ENCODE measurements around the gene NPLOC4.
A peak's percentile ranks its signal among the peaks of the same experiment; 100 is the strongest.

NPLOC4 gene

DNA sequence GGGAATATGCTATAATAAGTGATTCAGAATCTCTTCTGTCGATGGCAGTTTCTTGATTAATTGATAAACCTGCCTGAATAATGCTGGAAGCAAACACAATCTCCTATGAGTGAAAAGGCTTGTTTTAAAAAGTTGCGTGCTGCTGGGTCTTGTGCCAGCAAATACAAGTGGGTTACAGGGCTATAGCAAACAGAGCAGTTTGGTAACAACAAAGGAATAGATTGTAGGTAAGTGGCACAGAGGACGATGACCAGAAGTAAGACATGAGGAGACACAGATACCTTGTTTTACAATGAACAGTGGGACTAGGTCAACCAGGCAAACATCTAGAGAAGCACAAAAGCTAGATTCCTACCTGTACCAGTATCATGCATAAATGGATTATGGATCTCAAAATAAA, 61.1 kb downstream of the NPLOC4 start:
- DNase-seq = no peak
- in situ Hi-C loops (cut with MboI; ENCODE audit: low pct_unique_long_range_greater_than_20kb, low sequenced_read_pairs) = no loop called here

DNA sequence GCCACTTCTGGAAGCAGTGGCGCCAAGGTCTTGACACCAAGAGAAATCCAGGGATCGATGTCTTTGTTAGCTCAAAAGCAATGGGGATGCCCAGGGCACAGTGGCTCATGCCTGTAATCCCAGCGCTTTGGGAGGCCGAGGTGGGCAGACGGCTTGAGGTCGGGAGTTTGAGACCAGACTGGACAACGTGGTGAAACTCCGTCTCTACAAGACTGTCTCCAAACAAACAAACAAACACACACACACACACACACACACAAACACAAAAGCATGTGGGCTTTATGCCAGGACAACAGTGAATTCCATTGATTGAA, 62.3 kb downstream of the NPLOC4 start:
- DNase-seq = no peak
- in situ Hi-C loops (cut with MboI; ENCODE audit: low pct_unique_long_range_greater_than_20kb, low sequenced_read_pairs) = no loop called here

DNA sequence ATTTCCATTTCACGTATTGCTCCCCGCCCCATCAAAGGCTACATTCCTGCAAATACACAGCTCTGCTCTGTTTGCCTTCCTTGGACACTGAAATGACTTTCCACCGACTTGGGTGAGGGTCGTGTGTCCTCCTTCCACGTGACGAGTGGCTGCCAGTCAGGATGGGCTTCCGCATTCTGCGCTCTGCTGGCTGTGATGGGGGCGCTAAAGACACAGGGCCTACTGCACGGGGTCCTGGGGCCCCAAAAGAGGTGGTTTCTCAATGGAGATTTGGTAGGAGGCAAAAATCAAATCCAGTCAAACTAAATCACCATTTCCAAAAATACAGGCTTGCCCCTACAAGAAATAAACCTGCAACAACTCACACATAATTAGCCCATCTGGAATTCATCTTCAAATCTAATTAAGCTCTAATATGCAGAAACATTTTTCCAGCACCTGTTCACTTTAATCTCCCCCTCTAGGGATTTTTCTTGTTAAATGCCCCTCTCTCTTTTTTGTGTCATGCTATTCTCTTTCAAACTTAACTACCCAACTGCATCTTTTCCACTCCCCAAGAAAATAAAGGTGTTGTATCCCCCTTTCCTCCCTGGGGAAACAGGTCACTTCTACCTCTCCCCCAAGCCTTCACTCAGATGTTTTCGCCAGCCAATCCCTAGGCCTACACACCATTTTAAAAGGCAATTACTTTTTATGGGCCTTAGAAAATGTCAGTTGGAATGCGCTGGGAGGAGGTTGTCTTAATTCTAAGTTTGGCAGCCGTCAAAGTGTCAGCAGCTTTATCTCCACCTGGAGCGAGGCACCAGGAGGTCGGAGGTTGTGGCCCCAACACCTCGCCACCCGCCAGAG, 62.9 kb downstream of the NPLOC4 start:
- in situ Hi-C loops (cut with MboI; ENCODE audit: low pct_unique_long_range_greater_than_20kb, low sequenced_read_pairs) = no loop called here

DNA sequence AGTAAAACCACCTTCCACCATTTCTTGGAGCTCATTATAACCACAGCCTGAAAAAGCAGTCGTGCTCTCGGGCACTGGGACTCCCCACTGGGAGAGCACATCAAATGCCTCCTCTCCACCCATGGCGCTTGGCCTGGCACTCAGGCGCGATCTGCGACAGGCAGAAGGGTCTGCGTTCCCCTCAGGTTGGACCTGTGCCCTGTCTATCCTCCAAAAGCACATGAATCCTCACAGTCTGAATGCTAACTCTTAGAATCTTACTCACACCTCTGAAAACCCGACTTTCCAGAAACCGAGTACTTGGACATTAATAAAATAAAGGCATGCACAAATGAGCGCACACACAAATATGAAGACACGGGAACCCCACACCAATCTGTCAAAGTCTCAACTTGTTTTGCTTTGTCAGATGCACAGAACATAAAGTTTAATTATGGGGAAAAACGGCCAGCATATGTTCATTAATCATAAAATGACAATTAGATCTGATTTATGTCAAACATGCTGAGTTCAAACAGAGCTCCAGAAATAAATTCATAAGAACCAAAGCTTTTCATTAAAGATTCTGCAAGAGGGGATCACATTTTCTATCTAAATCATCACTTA, 64.2 kb downstream of the NPLOC4 start:
- in situ Hi-C loops (cut with MboI; ENCODE audit: low pct_unique_long_range_greater_than_20kb, low sequenced_read_pairs) = no loop called here

More for the DNA sequence above, 62.9 kb downstream of the NPLOC4 start:
- DNase-seq = no peak

DNA sequence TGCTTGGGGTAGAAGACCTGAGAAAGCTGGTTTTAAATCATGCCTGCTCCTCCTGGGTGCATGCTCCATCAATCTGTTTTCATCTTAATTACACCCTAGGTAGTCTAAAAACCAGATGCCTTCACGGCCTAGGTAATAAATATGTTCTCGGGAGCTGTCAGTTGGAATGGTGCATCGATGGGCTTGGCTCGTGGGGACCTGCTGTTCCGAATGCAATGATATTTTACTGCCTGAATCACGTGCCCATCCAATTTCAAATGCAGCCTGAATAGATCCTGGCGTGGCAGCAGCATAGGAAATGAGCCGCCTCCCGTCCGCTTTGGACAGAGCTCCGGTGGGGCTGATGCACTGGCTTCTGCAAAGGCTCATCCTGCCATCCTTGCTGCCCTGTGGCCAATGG, 65.9 kb downstream of the NPLOC4 start:
- DNase-seq = no peak
- in situ Hi-C loops (cut with MboI; ENCODE audit: low pct_unique_long_range_greater_than_20kb, low sequenced_read_pairs) = no loop called here

More for the DNA sequence above, 64.2 kb downstream of the NPLOC4 start:
- no peak for DNase-seq

DNA sequence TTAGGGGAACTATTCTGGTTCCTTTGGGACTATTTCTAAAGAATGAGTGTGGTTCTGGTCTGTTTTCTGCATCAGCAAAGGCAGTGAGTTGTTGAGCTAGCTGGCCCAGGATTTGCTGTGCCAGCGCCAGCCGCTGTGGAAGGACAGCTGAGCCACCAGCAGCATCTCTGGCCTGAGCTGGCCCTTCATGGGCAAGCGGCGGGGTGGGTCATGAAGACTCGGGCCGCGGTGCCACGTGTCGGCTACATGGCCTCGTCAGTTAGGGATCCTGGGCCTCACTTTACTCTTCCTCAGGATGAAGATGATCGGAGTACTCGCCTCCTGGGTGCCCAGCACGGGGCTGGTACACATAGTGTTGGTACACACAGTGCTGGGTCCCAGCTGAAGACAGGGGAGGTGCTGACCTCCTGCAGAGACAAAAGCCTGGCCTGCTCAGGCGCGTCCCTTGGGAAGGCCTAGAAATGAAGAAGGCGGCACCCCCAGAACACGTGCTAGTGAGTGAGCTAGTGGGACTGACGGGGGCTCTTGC, 66.9 kb downstream of the NPLOC4 start:
- no peak for DNase-seq
- in situ Hi-C loops (cut with MboI; ENCODE audit: low pct_unique_long_range_greater_than_20kb, low sequenced_read_pairs) = no loop called here

DNA sequence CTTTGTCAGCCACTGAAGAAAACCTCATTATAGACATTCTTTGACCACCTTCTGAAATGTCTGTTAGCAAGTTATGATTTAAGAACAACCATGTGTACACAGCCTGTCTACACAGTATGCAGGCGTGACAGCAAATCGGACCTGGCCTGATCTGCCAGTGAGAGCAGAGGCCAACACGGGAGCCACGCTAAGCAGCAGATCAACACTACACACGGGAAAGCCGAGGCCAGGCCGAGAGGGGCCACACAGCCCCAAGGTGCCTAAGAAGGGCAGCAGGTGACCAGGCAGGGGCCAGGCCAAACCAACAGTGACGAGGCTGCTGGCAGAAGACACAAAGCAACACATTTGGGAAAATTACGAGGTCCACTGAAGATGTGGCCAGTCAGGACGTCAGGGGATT, 68.5 kb downstream of the NPLOC4 start:
- in situ Hi-C loops (cut with MboI; ENCODE audit: low pct_unique_long_range_greater_than_20kb, low sequenced_read_pairs) = no loop called here
- no peak for DNase-seq

DNA sequence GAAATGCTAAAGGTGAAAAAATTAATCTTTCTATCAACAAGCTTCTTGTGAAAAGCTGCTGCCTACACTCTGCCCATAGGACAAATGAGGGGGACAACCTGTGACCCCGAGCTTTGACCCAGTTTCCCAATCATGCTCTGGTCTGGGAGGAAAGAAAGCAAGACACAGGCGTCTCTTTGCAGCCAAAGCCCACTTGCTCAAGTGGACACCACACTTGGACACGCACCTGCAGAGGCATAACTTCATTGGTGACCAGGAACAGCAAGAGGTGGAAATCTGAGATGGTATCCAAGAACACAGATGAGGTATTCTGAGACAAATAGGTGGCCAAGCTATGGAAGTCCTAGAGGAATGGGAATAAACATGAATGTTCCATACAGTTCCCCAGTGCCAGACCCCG, 69.7 kb downstream of the NPLOC4 start:
- DNase-seq = no peak
- in situ Hi-C loops (cut with MboI; ENCODE audit: low pct_unique_long_range_greater_than_20kb, low sequenced_read_pairs) = no loop called here

DNA sequence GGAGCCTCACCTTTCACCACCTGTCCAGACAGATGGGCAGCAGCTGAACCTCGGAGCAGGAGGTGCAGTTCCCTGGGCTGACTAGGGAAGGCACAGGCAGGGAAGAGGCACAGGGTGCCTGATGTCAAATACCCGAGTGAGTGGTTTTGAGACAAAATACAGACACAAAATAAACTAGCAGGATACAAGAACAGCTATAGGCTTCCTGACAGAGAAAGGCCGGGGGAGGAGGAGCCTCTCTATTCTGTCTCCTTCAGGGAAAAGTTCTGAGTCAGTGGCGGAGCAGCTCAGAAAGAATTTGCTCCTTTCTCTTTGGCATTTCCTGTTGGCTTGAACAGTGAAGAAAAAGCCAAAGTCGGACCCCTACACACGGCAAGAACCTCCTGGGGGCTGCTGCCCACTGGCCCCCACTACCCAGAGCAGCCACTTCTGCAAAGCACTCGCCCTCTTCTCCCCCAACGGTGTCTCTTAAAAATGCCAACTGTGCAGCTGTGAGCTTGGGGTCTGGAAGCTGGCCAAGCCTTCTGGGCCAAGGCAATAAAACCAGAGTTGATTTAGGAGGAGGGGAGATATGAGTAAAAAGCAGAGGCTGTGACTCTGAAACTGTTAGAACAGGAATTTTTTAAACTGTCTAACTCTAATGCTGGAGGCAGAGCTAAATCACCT, 70.3 kb downstream of the NPLOC4 start:
- peak; percentile 91 for DNase-seq
- in situ Hi-C loops (cut with MboI; ENCODE audit: low pct_unique_long_range_greater_than_20kb, low sequenced_read_pairs) = no loop called here

DNA sequence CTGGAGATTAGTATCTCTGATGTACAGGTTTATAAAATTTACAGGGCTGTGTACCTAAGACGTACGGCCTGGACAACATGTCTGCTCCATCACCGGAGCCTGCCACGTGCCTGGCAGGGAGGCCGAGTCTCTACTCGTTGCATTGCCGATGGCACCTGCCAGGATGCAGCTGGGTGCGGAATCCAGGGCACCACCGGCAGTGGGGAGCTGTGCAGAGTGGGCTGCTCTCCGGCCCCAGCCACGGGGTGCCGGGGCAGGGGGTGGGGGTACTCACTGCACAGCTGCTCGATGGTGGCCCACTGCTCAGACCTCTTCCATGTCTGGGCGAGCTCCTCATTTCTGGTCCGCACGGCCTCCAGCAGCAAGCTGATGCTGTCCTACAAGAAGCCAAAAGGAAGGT, 71.7 kb downstream of the NPLOC4 start:
- DNase-seq = no peak
- in situ Hi-C loops (cut with MboI; ENCODE audit: low pct_unique_long_range_greater_than_20kb, low sequenced_read_pairs) = no loop called here

DNA sequence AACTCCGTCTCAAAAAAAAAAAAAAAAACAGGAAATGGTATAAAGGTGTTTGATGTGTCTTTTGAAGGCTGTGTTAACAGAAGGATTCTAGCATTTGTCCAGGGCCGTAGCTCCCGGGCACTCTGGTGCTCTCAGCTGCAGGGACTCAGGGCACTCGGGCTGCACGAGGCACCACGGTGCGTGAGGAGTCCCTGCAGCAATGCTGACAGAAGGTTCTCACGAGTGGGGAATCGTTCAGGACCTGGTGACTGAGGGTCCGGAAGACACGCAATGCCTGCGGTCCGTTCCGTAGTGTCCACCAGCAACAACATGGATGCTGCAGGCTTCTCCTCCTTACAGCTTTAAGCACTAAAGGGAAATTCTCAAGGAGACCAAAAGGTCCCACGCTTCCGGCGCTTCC, 72.1 kb downstream of the NPLOC4 start:
- no peak for DNase-seq
- in situ Hi-C loops (cut with MboI; ENCODE audit: low pct_unique_long_range_greater_than_20kb, low sequenced_read_pairs) = no loop called here

DNA sequence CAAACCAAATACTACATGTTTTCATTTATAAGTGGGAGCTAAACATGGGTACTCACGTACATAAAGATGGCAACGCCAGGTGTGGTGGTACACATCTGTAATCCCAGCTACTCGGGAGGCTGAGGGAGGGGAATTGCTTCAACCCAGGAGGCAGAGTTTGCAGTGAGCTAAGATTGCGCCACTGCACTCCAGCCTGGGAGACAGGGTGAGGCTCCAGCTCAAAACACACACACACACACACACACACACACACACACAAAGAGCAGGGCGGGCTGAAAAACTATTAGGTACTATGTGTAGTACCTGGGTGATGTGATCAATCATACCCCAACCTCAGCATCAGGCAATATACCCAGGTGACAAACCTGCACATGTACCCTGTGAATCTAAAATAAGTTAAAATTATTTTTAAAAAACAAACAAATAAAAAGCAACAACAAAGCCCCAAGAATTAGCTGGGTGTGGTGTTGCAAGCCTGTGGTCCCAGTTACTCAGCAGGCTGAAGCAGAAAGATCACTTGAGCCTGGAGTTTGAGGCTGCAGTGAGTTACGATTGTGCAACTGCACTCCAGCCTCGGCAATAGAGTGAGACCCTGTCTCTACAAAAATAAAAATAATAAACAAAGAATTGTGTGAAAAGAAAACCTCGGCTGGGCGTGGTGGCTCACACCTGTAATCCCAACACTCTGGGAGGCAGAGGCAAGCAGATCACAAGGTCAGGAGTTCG, 72.9 kb downstream of the NPLOC4 start:
- in situ Hi-C loops (cut with MboI; ENCODE audit: low pct_unique_long_range_greater_than_20kb, low sequenced_read_pairs) = no loop called here
- no peak for DNase-seq

DNA sequence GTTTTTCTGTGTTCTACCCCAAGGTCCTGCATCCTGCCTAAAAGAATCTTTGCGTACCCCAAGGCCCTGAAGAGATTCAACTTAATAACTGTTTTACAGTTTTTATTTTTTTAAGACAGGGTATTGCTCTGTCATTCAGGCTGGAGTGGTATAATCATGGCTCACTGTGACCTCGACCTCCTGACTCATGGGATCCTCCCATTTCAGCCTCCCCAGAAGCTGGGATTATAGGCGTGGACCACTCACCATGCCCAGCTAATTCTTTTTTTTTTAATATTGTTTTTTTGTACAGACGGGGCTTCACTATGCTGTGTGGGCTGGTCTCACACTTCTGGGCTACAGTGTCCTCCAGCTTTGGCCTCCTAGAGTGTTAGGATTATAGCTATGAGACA, 75.4 kb downstream of the NPLOC4 start:
- in situ Hi-C loops (cut with MboI; ENCODE audit: low pct_unique_long_range_greater_than_20kb, low sequenced_read_pairs) = no loop called here
- no peak for DNase-seq

DNA sequence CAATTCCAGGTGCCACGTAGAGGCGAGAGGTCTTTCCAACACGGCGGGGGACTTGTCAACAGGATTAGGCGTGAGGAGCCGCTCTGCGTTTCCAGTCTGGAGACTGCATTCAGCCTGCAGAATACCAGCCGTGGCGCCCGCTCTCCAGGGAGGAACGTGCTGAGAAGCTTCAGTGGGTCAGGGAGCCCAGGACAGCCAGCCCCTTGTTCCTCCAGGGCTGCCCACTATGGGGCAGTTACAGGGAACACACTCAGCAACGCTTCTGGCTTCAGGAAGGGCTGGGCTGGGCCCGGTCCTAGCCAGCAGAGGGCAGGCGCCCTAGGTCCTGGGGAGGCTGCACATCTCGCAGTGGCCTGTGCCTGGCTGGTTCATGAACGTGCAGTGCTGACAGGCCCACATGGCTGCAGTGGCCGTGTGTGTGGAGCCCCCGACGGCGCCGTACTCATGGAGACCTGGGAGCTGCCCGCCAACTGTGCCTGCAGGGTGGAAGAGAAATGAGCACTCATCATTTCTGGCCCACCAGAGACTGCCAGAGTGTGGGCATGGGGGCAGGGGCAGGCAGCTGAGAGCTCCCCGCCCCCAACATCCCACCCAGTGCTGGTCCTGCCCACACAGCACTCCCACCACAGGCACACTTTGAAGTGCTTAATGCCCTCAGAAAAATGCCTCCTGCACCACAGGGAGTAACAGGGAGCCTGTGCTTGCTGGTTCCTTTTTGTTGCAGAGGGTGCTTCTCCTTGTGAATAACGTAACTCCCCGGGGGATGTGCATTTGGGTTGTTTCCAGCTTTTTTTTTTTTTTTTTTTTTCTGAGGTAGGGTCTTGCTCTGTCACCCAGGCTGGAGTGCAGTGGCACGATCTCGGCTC, 77.7 kb downstream of the NPLOC4 start:
- in situ Hi-C loops (cut with MboI; ENCODE audit: low pct_unique_long_range_greater_than_20kb, low sequenced_read_pairs) = no loop called here
- DNase-seq = no peak

DNA sequence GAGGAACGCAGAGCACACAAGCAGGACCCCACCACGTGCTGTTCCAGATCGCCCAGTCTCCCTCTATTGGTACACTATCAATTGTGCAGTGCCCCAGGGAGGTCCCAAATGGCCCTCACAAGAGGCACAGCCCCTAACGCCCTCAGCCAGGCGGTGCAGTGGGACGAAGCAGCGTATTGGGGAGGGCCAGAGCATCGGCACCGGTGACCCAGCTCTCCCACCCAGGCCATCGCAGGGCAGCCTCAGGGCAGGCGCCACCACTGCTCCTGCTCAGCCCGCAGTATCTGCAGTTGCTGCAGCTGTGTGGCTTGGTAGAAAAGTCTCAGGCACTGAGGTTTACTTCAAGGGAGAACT, 78.8 kb downstream of the NPLOC4 start:
- no peak for DNase-seq
- in situ Hi-C loops (cut with MboI; ENCODE audit: low pct_unique_long_range_greater_than_20kb, low sequenced_read_pairs) = no loop called here

DNA sequence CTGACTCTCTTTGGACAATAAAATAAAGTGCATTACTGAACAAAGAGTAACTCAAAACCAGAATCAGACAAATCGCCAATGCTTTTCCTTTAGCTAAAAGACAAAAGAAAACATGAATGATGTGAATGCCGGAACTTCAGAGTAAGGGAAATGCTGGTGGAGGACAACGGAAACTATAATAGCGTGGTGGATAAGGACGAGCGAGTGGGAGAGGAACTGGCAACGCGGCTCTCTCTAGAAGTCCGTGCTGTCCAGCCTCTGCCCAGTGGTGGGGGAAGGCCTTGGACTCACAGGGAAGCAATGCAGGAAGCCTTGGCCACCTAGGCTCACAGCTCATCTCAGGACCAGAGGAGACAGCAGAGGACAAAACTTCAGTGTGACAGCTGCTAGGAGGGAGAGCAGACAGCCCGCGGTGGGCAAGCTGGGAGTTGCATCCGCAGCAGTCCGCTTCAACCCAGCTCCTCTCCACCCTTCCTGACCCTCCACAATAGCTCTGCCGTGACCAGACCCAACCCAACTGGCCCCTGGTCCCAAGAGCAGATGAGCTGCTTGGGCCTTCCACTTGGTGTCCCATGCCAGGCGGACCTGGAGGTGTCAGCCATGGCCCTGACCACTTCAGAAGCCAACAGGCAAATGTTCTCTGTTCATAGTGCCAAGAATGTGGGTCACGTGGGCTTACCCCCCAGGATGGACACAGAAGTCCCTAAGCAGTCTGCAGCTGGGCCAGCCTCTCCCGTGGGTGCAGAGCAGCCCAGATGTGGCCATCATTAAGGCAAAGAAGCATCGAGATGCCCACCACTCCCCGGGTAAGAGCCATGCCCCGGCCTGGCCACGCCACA, 79.4 kb downstream of the NPLOC4 start:
- DNase-seq = no peak
- in situ Hi-C loops (cut with MboI; ENCODE audit: low pct_unique_long_range_greater_than_20kb, low sequenced_read_pairs) = no loop called here

DNA sequence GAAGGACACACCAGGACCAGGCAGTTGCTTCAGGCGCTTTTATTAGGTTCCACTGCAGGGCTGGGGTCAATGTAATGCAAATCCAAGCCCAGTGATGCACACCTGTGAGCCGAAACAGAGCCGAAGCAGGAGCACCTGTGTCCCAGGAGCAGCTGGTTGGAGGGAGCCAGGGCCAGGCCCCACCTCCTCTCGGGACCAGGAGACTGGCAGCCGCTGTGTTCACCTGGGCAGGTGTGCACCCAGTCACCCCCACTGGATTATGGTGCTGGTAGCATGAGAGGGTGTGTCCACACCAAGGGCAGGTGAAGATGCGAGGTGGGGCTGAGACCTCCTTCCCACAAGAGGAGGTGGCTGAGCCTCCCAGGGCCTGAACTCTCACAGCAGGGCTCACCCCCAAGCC, 80.0 kb downstream of the NPLOC4 start:
- no peak for DNase-seq
- in situ Hi-C loops (cut with MboI; ENCODE audit: low pct_unique_long_range_greater_than_20kb, low sequenced_read_pairs) = no loop called here

DNA sequence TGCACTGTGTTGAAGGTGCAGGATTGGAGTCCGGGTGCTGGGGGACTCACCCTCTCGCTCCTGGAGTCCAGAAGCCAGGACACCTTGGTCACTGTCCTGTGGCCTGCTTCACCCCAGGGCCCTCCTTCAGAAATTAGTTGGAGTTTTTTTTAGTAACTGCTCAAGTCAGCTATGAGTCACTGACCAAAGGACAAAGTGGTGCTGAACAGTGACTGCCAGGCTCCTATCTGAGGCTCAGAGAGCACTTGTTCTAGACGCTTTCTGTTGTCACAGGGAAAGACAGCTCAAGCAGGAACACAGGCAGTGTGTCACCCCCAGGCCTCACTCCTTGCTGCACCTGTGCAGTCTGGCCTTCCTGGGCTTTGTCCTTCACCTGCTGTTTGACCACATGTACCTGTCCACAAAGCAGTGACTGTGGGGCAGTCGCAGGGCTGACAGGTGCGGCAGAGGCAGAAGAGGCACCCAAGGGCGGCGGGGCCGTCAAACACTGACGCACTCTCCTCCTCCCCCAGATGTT, 80.7 kb downstream of the NPLOC4 start:
- in situ Hi-C loops (cut with MboI; ENCODE audit: low pct_unique_long_range_greater_than_20kb, low sequenced_read_pairs) = no loop called here
- DNase-seq = no peak
